ENCODE data around the gene EPHX1. TPM values are rescaled to one million over a fixed set of nuclear protein-coding genes. Genes with fewer than 3 reads are reported as not detected.

The EPHX1 gene
- total RNA-seq, 2 donors from 2014 or later = 57.7 to 66.0 TPM

DNA sequence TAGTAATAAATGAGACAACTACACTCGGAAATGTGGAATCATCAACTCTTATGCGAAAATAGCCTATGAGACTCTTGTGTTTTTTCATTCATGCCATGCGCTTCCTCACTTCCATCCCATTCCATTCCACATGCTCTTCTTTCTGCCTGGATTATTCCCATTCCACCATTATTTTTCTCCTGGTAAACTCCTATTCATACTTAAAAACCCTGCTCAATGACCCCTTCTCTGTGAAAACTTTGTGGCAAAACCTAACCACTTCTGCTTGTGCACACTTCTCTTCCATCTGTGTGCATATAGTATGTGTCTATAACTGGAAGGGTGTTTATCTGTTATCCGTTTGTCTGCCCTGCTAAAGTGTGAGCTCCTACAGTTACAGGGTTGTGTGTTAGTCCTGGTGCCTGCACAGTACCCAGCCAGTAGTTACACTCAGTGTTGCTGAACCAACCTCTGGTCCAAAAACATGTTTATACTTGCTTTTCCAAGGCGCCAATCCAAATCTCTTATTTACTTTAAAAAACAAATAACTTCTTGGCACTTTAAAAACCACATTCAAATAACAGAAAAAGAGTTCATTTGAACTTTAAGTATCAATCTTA, 10.7 kb downstream of the EPHX1 start:
- Histone ChIP-seq H3K27me3 (no peaks in the 10 kb centered on the region), H3K27ac (no peak overlapping the region), H3K4me3 (no peak overlapping the region), H3K36me3 (no peaks in the 10 kb centered on the region), H3K4me1 (peaks cover 0 to 66% of the 10 kb centered on the region in 2 donors), H3K9me3 (no peaks in the 10 kb centered on the region)
- no peak for TF ChIP-seq CTCF (IDR thresholded peaks at IDR 0.05)
- DNase-seq (ENCODE audit: low spot score) = no peak

GRCh38 chr1:225822655-225823403, 12.9 kb downstream of the EPHX1 start:
- Histone ChIP-seq H3K4me1 (peaks cover 0 to 57% of the 10 kb centered on the region in 2 donors), H3K9me3 (no peaks in the 10 kb centered on the region), H3K36me3 (no peaks in the 10 kb centered on the region), H3K27ac (no peak overlapping the region), H3K4me3 (no peak overlapping the region), H3K27me3 (no peaks in the 10 kb centered on the region)
- no peak for TF ChIP-seq CTCF (IDR thresholded peaks at IDR 0.05)
- DNase-seq (ENCODE audit: low spot score) = no peak

GRCh38 chr1:225823811-225824261, 13.9 kb downstream of the EPHX1 start:
- no peak for TF ChIP-seq CTCF (IDR thresholded peaks at IDR 0.05)
- Histone ChIP-seq H3K4me3 (no peak overlapping the region), H3K27me3 (no peaks in the 10 kb centered on the region), H3K9me3 (no peaks in the 10 kb centered on the region), H3K27ac (no peak overlapping the region), H3K36me3 (no peaks in the 10 kb centered on the region), H3K4me1 (peaks cover 0 to 47% of the 10 kb centered on the region in 2 donors)
- DNase-seq (ENCODE audit: low spot score) = no peak

DNA sequence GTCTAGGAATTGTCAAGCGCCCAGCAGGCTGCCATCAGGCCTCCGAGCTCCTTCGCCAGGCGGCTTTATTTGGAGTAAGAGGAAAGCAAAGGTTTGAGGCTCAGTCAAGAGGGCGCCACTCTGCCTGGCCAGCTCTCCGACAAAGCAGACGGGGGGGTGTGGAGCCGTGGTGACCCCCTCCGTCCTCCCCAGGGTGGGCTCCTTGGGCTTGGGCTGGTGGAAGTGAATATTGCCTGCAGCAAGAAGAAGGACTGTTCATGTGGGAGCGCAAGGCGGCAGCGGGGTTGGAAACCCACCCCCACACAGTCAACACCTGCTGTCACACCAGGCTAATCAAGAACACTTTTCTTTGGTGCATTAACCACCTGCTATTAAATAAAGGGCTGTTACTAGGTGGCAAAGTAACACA, 14.6 kb downstream of the EPHX1 start:
- TF ChIP-seq CTCF (IDR thresholded peaks at IDR 0.05) = no peak
- peaks cover 0 to 43% of the 10 kb centered on the region in 2 donors for H3K4me1 ChIP-seq
- DNase-seq (ENCODE audit: low spot score) = no peak
- H3K4me3 ChIP-seq = no peak overlapping the region
- no peaks in the 10 kb centered on the region for H3K9me3 ChIP-seq
- no peak overlapping the region for H3K27ac ChIP-seq
- H3K27me3 ChIP-seq = no peaks in the 10 kb centered on the region
- H3K36me3 ChIP-seq = no peaks in the 10 kb centered on the region

DNA sequence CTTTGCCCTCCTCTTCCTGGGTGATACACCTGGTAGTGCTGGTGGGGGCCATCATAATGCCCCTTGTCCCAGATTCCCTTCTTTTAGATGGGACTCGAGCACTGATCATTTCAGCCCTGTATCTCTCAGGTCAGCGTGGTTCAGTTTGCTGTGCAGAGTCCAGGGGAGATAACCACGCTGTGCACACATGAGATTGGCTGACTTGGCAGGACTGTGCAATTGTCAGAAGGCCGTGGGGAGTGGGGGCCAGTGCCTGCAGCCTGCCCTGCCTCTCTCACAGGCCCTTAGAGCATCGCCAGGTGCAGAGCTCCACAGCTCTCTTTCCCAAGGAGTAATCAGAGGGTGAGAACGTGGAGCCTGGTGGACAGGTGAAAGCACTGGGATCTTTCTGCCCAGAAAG, 15.2 kb downstream of the EPHX1 start:
- no peaks in the 10 kb centered on the region for H3K9me3 ChIP-seq
- no peaks in the 10 kb centered on the region for H3K36me3 ChIP-seq
- DNase-seq (ENCODE audit: low spot score) = no peak
- H3K4me1 ChIP-seq = peaks cover 0 to 37% of the 10 kb centered on the region in 2 donors
- H3K27me3 ChIP-seq = no peaks in the 10 kb centered on the region
- no peak overlapping the region for H3K27ac ChIP-seq
- TF ChIP-seq CTCF (IDR thresholded peaks at IDR 0.05) = no peak
- H3K4me3 ChIP-seq = no peak overlapping the region
